Lower leg skin (tissue), 3 donors: ENCODE results near the gene ADGRV1.

Experiments
- POLR2A ChIP-seq, 2 donors: fragments of 450-650 bp; IDR thresholded peaks; one replicate each; pipeline ENCODE4 v1.6.1; 2016 to 2017; ENCODE audit warnings: antibody characterized with exemption in 2 of 2, mild to moderate bottlenecking in 1 of 2, moderate library complexity in 1 of 2
- TF ChIP-seq, protein P1 (sequence below), 3 donors: fragments of 450-650 bp; IDR thresholded peaks; one replicate each; pipeline ENCODE4 v1.5.1; 2016; ENCODE audit warnings: antibody characterized with exemption in 3 of 3, mild to moderate bottlenecking in 3 of 3, moderate library complexity in 2 of 3

- TF ChIP-seq, protein P1, sequence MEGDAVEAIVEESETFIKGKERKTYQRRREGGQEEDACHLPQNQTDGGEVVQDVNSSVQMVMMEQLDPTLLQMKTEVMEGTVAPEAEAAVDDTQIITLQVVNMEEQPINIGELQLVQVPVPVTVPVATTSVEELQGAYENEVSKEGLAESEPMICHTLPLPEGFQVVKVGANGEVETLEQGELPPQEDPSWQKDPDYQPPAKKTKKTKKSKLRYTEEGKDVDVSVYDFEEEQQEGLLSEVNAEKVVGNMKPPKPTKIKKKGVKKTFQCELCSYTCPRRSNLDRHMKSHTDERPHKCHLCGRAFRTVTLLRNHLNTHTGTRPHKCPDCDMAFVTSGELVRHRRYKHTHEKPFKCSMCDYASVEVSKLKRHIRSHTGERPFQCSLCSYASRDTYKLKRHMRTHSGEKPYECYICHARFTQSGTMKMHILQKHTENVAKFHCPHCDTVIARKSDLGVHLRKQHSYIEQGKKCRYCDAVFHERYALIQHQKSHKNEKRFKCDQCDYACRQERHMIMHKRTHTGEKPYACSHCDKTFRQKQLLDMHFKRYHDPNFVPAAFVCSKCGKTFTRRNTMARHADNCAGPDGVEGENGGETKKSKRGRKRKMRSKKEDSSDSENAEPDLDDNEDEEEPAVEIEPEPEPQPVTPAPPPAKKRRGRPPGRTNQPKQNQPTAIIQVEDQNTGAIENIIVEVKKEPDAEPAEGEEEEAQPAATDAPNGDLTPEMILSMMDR (IDR thresholded peaks at IDR 0.05): no peak
- no peak for TF ChIP-seq POLR2A (IDR thresholded peaks at IDR 0.05)
These were observed 648.1 kb downstream of the ADGRV1 start for GRCh38 chr5:91206734-91207133.
